Muscle of back (tissue), 11 donors: ENCODE data around the gene PDE6B. TPM values are rescaled to one million over a fixed set of nuclear protein-coding genes. Genes with fewer than 3 reads are reported as not detected.
"Not testable (repeated sequence)": the region's sequence is repeated elsewhere in the genome, so short reads cannot be mapped to it uniquely, and the experiment has no call there.

Experiments used
- DNase-seq, 3 donors: peaks; one replicate each; pipeline versions ENCODE4 v3.0.0 to v3.0.0-alpha.2; 2013
- polyA plus RNA-seq, 10 donors: library from polyadenylated mRNA; unstranded; fragments of 120-200 nt; gene quantifications; one replicate each; pipeline ENCODE4 v1.2.1, GENCODE V29; 2013; ENCODE audit not compliant: insufficient read length in 10 of 10

The PDE6B gene
- polyA plus RNA-seq, 10 donors: 10.0 to 17.6 (median 12.5) TPM

- DNase-seq: no peak
Observed at GRCh38 chr4:683247-683897, 58.0 kb downstream of the PDE6B start.

- peak in 2 of 3 donors; percentile 79 to 85 for DNase-seq
Observed at GRCh38 chr4:683982-684622, 58.7 kb downstream of the PDE6B start.

- peak in 1 of 3 donors; percentile 34 for DNase-seq
Observed at GRCh38 chr4:684623-685327, 59.4 kb downstream of the PDE6B start.

DNA sequence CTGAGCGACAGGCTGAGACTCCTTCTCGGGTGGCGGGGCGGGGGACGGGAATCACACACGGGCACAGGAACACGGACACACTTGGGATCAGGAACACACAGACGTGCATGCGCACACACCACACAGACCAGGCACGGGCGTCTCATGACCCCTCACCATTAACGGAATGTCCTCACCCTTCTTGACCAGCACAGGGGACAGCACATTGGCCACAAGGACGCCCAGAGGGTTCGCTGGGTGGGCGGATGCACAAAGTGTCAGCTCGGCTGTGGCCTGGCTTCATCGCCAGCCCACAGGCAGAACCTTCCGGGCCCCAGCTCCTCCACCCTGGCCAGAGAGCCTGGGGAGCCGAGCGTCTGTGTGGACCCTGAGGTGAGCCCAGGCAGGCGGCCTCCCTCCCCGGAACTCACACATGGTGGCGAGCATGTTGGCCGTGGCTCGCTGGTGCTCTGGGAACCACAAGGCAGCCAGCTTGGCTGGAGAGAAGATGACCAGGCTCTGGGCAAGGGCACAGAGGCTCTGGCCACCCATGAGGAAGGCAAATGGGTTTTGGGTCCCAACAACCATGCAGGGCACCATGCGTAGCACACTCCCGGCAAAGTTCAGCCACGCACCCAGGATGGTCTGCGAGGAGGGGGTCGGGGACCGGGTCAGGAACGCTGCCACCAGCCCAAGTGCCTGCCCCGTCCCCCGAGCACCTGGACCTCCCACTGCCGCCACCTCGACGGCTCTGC lies 60.5 kb downstream of the PDE6B start:
- DNase-seq: no peak

DNA sequence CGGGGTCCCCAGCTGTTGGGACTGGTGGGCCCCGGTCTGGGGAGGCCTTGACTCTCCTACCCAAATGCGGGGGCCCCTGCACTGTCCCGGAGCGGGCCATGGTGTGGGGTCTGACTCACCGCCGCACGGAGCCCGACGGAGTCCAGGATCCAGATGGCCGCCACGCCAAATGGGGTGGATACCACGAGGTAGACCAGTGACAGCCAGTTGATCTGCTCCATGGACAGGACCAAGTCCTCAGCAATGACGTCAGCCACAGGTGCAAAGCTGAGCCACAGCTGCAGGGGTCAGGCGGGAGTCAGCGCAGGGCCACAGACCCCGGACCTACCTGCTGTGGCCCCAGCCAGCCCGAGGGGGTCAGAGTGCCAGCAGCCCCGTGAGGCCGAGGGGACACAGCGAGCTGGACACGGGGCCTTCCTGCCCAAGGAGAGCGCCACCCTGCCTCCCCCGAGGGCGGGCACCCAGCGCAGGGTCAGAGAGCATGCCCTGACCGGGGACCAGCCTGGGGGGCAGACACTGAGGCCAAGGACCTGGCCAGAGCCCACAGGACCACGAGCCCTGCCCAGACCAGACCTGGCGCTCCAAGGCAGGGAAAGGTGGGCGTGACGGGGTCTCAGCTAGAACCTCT lies 61.2 kb downstream of the PDE6B start:
- no peak for DNase-seq

DNA sequence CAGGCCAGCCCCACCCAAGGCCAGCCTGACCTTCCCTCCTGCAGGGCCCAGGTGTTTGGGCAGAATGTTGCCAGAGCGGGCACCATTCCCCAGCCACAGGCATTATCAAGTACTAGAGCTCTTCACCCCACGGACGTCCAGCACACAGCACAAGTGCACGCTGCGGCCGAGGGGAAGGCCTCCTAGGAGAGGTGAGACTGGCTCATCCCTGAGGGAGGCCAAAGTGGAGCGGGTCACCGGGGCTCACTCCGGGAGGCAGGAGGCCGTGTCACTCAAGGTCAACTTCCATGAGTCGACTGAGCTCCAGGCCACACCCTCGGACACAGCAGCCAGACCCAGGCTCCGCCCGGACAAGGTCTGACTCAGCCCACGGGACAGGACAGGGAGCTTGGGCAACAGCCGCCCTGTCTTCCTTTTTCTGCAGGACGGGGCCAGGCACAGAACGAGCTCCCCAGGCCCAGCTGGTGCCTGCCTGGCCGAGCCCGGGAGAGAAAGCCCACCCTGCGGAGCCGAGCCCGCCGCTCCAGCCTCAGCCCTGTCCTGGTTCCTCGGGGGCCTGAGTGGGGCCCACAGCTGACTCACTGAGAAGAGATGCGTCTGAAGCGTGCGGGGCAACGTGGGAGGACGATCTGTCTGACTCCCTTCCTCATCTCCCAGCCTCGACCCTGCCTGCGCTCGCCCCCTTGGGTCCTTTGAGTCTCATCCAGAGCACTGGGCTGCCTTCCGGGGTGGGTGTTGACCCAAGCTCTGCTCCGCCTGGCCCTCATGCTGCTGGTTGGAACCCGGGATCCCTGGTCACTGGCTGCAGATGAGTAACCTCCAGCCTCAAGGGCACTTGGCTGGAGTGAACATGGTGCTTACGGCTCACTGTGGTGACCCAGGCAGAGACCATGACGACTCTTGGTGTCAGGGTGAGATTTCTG lies 61.9 kb downstream of the PDE6B start:
- DNase-seq: peak in 1 of 3 donors; percentile 55

GRCh38 chr4:687971-688853 lies 62.8 kb downstream of the PDE6B start:
- DNase-seq: no peak

- peak in 1 of 3 donors; percentile 67 for DNase-seq
Observed at GRCh38 chr4:688854-689681, 63.7 kb downstream of the PDE6B start, which contains the start of gene SLC49A3. TSS of gene SLC49A3 (minus strand) at chr4:689151. CDS start at chr4:689127, 24 bp downstream.

DNA sequence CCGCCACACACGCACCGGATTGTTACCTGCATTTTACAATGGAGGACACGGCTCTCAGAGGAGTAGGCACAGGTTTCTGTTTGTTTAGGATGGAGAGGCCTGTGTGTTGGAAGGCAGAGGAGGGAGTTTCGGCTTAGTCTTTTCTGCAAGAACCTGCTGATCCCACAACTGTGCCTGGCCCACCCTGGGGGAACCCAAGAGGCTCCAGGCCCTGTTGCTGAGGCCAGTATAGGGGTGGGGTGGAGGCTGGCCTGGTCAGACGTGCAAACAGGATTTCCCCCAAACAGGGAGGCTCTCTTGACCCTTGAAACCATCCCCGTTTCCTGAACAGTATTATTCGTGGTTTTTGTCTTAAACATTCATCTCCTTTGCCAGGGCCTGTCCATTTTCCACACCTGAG lies 64.3 kb downstream of the PDE6B start:
- DNase-seq: no peak

DNA sequence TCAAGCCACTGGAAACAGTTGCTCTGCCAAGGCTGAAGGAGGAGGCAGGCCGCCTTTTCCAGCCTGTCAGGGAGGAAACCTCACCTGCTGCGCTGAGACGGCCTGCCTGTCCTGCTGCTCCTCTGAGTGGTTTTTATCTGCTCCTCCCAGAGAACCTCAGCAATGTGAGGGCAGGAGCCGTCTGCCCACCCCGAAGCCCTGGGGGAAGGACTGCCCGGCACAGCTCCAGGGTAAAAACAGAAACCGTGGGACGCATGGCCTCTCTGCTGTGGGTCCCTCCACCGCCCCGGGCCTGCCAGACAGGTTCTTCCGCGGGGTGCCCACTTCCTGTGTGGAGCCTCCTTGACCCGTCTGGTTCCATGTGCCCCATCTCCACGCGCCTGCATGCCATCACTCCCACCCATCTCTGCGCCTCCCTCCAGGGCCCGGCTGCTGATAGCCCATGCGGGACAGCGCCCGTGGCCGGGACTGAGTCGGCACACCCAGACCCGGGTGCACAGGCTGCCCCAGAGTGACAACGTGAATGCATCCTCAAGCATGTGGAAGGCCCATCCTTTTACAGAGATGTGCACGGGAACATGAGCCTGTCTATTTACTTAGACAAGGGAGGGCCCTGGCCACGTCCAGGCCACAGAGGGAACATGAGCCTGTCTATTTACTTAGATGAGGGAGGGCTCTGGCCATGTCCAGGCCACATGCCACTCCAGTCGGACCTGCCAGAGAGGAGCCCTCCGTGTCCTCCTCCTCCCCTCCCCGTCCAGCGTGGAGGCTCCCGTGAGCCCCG lies 67.6 kb downstream of the PDE6B start:
- DNase-seq: no peak

DNA sequence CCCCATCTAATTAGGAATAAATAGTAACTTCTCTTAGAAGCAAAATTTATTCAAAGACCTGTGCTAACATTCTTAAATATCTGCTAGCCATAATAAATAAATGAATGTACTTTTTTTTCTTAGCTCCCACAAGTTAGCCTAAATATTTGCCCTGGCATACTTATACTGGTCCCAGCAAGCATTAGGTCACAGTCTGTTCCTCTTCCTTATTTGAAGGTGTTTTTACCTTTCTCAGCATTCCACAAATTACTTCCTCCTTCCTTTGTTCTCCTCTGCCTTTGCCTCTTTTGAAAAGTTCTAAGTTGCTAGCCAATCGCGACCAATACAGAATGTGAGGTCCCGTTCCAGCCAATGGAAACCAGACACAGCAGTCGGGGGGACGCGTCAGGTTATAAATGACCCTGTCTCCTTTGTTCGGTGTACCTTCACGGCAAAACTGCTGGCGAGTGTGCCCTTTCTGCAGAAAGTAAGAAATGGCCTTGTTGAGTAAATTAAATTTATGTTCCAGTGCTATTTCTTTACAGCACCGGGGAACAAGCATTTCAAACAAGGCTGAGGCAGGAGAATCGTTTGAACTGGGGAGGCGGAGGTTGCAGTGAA lies 69.1 kb downstream of the PDE6B start:
- DNase-seq: not testable (repeated sequence)

- DNase-seq: no peak
Observed at GRCh38 chr4:699816-700580, 74.6 kb downstream of the PDE6B start.

DNA sequence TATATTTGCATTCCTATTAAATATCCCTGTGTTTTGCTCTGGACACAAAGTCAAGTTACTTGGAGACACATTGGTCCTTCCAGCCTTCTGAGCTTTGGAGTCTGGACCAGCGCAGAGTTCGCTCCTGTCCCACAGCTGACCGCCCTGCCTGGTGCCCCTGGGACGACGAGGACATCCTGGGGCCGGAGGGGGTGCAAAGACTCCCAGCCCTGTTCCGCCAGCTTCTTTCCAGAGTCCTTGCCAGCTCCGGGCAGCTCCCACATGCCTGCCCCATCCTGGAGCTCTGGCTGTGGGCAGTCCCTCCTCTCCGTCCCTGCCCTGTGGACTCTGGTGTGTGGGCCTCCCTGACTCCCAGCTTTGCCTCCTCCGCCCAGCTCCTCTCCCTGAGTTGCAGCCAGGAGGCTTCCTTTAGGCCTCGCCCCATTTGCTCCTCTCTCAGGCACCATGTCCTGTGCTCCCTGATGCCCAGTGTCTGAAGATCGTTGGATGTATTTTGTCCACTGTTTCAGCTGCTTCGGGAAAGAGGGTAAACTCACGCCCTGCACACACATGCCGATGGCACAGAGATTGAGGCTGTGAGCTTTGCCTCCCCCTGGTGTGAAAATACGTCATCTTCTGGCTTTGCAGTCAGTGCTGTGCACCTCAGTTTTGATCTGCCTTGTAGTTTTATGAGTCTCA lies 75.4 kb downstream of the PDE6B start:
- DNase-seq: no peak

DNA sequence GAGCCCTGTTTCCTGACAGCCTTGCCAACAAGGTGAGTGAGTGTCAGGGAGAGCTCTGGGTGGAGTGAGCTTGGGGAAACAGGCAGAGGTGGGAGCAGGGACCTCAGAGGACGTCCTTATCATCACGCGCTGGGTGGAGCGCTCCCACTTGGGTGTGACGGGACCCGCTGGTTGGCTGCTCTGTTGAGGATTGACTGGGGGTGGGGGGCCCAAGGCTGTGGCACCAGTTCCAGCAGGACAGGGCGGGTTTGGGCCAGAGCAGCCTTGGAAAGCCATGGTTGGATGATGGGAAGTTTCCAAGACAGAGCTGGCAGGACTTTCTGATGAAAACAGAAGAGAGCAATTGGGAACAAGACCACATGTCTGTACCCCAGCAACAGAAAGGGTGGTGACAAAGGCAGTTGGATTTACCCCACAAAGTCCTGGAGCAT lies 77.3 kb downstream of the PDE6B start:
- no peak for DNase-seq

GRCh38 chr4:703336-704197 lies 78.2 kb downstream of the PDE6B start:
- no peak for DNase-seq
